ENCODE results near the gene XPR1.

The XPR1 gene

DNA sequence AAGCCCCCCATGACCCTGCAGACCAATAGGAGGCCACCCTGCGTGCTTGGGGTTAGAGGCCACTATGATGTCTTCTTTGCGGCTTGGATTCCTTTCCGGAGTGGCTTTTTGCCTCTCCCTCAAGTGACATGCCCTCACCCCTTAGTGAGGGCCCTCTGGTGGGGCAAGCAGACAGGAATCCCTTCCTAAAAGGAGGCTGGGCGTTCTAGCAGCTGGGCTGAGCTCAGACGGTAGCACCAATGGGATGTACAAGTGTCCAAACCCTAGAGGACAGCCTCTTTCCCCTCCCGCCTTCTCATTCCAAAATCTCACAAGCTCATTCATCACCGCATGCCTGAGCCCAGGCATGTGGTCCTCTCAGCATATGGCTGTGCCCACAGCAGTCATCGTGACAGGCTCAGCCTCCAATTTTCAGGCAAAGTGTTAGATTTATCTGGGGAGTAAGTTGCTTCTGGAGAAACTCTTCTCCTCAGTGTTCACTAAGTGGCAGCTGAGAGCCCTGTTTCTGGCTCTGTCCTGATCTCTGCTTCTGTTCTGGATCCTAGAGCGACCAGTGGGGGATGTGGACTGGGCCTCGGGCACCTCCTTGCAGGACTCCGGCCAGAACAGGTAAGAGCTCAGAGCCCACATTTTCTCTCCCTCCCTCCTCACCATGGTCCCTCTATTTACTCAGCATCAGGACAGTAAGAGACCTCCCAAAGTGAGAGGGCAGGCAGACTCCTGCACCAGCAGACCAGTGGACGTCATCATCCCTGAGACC lies 285.7 kb downstream of the XPR1 start:
- Histone ChIP-seq H3K27me3 (ENCODE audit: control insufficient read depth, insufficient read depth, low read length) (peaks cover 25% of the 10 kb centered on the region), H3K4me1 (ENCODE audit: control insufficient read depth, insufficient read depth, low read length) (peaks cover 4% of the 10 kb centered on the region)

DNA sequence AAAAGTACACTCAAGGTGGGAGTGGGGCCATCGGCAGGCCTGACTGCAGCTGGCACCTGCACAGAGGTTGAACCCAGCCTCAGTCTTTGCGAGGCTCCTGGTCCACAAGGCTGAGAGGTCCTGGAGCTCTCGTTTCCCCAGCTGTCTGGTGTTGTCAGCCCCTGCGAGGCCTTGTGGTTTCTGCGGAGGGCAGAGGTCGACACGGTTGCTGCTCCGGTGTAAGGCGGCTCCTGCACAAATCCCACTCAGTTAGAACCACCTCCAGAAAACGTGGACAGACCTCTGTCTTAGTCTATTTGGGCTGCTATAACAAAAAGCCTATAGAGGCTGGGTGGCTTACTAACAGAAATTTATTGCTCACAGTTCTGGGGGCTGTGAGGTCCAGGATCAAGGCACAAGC lies 286.7 kb downstream of the XPR1 start:
- Histone ChIP-seq H3K4me3 (ENCODE audit: low read depth, low read length) (no peak overlapping the region), H3K9ac (ENCODE audit: low read depth, low read length) (no peak overlapping the region), H3K9me3 (ENCODE audit: control insufficient read depth, insufficient read depth, low read length) (no peaks in the 10 kb centered on the region), H3K27me3 (ENCODE audit: control insufficient read depth, insufficient read depth, low read length) (peaks cover 19% of the 10 kb centered on the region), H3K36me3 (ENCODE audit: control insufficient read depth, insufficient read depth, low read length) (no peaks in the 10 kb centered on the region), H3K4me1 (ENCODE audit: control insufficient read depth, insufficient read depth, low read length) (peaks cover 12% of the 10 kb centered on the region)

More for the DNA sequence above, 285.7 kb downstream of the XPR1 start:
- Histone ChIP-seq H3K4me3 (ENCODE audit: low read depth, low read length) (no peak overlapping the region), H3K36me3 (ENCODE audit: control insufficient read depth, insufficient read depth, low read length) (no peaks in the 10 kb centered on the region), H3K9me3 (ENCODE audit: control insufficient read depth, insufficient read depth, low read length) (no peaks in the 10 kb centered on the region), H3K9ac (ENCODE audit: low read depth, low read length) (no peak overlapping the region)

DNA sequence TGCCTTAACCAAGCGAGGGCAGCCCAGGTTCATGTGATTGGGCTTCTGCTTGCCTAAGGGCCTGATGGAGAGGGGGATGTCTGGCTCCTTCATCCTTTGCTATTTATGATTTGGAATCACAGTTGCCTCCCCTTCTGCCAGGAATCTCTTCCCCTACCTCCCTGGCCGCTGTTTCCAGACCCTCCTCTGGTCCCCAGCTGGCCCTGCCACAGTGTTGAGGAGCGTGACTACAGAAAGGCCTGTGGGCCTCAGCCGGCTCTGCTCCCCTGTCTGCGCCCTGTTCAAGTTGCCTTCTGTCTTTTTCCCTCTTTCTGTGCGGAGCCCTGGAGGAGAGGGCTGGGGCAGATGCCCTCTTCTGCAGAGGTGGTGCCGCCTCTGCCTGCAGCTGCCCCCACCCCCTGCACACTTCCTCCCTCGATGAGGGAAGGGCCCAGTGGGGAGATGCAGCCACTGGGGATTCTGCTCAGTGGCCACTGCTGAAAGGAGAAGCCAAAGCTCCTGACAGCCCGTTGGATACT lies 287.4 kb downstream of the XPR1 start:
- no peaks in the 10 kb centered on the region for H3K9me3 ChIP-seq (ENCODE audit: control insufficient read depth, insufficient read depth, low read length)
- H3K4me1 ChIP-seq (ENCODE audit: control insufficient read depth, insufficient read depth, low read length): peaks cover 17% of the 10 kb centered on the region
- no peak overlapping the region for H3K9ac ChIP-seq (ENCODE audit: low read depth, low read length)
- peaks cover 12% of the 10 kb centered on the region for H3K27me3 ChIP-seq (ENCODE audit: control insufficient read depth, insufficient read depth, low read length)
- no peak overlapping the region for H3K4me3 ChIP-seq (ENCODE audit: low read depth, low read length)
- no peaks in the 10 kb centered on the region for H3K36me3 ChIP-seq (ENCODE audit: control insufficient read depth, insufficient read depth, low read length)

DNA sequence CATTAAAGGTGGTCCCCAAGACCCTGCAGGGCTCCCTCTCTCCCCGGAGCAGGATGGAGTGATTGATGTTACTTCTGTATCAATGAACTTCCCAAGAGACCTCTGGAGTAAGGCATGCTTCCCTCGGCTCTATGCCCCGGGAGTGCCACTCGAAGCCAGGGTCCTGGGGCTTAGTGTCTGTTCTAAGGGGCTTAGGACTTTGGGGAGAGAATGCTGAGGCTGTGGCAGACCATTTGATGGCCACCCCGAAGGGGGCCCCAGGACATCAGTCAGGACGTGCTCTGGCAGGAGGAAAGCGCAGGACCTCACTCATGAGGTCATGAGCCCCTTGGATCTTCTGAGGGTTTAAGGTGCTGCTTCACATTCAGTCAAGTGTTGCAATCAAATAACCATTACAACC lies 288.4 kb downstream of the XPR1 start:
- H3K4me1 ChIP-seq (ENCODE audit: control insufficient read depth, insufficient read depth, low read length): peaks cover 17% of the 10 kb centered on the region
- H3K27me3 ChIP-seq (ENCODE audit: control insufficient read depth, insufficient read depth, low read length): peaks cover 10% of the 10 kb centered on the region

DNA sequence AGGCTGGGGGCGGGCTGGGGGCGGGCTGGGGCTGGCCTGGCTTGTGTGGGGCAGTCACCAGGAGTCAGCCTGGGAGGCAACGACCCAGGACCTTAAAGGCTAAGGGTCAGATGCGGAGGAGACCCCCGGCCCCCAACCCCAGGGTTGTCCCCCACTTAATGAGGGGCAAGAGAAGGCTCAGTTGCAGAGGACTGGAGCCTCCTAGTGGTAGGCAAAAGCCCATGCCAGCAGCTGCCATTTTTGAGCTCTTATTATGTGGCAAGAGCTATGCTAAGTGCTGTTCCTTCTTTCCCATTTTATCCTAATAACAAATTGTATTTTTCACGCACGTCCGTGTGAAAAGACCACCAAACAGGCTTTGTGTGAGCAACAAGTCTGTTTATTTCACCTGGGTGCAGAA lies 288.9 kb downstream of the XPR1 start:
- Histone ChIP-seq H3K9ac (ENCODE audit: low read depth, low read length) (no peak overlapping the region), H3K36me3 (ENCODE audit: control insufficient read depth, insufficient read depth, low read length) (no peaks in the 10 kb centered on the region), H3K4me1 (ENCODE audit: control insufficient read depth, insufficient read depth, low read length) (peaks cover 17% of the 10 kb centered on the region)

More for the DNA sequence above, 288.4 kb downstream of the XPR1 start:
- Histone ChIP-seq H3K36me3 (ENCODE audit: control insufficient read depth, insufficient read depth, low read length) (no peaks in the 10 kb centered on the region), H3K4me3 (ENCODE audit: low read depth, low read length) (no peak overlapping the region), H3K9ac (ENCODE audit: low read depth, low read length) (no peak overlapping the region), H3K9me3 (ENCODE audit: control insufficient read depth, insufficient read depth, low read length) (no peaks in the 10 kb centered on the region)

DNA sequence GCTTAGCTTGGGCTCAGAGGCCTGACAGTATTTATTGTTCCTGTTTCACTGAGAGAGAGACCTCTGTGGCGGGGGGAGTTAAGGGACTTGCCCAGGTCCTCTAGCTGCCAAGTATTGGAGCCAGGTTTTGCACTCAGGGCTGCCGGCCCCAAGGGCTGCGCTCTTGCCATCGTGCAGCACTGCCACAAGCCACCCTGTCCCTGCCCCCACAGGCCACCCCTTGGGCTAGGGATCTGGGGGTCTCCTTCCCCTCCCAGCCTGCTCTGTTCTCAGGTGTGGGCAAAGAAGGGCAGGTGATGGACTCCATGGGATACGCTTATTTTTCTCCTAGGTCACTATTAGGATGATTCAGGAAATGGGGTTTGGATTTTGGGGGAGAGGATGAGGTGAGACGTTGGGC lies 289.6 kb downstream of the XPR1 start:
- no peaks in the 10 kb centered on the region for H3K9me3 ChIP-seq (ENCODE audit: control insufficient read depth, insufficient read depth, low read length)
- H3K4me1 ChIP-seq (ENCODE audit: control insufficient read depth, insufficient read depth, low read length): peaks cover 17% of the 10 kb centered on the region
- H3K9ac ChIP-seq (ENCODE audit: low read depth, low read length): no peak overlapping the region
- peaks cover 10% of the 10 kb centered on the region for H3K27me3 ChIP-seq (ENCODE audit: control insufficient read depth, insufficient read depth, low read length)
- H3K4me3 ChIP-seq (ENCODE audit: low read depth, low read length): no peak overlapping the region
- H3K36me3 ChIP-seq (ENCODE audit: control insufficient read depth, insufficient read depth, low read length): no peaks in the 10 kb centered on the region

More for the DNA sequence above, 288.9 kb downstream of the XPR1 start:
- Histone ChIP-seq H3K4me3 (ENCODE audit: low read depth, low read length) (no peak overlapping the region), H3K27me3 (ENCODE audit: control insufficient read depth, insufficient read depth, low read length) (peaks cover 10% of the 10 kb centered on the region), H3K9me3 (ENCODE audit: control insufficient read depth, insufficient read depth, low read length) (no peaks in the 10 kb centered on the region)

DNA sequence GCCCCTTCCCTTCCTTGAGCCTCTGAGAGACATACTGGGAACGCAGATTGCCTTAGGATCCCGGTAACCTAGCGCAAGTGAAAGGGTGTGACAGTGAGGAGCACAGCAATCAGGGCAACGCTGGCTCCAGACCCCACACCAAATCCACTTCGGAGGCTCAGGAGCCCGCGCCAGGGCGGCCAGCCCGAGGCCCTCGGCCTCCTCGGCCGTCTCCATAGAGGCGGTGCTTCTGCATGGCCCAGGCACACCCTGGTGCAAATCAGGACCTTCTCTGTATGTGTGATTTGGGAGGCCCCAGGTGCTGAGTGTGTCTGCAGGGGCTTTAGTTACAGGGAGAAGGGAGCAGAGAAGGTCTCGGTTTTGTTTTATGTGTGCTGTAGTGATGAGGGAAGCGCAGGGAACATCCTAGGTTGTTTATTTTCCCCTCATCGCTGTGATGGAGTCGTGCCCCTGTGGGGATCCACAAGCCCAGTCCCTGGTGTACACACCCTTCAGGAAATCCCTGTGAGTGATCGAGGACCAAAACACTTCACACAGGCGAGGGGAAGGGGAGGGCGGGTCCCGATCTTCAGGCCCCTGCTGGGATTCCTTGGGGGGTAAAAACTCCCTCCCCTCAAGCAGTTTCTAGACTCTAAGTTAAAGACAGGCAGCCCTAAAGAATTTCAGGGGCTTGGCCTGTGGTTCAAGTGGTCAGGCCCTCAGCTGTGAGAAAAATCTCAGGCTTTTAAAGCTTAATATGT lies 290.2 kb downstream of the XPR1 start:
- Histone ChIP-seq H3K27me3 (ENCODE audit: control insufficient read depth, insufficient read depth, low read length) (peaks cover 10% of the 10 kb centered on the region), H3K4me1 (ENCODE audit: control insufficient read depth, insufficient read depth, low read length) (peaks cover 17% of the 10 kb centered on the region), H3K9ac (ENCODE audit: low read depth, low read length) (no peak overlapping the region), H3K4me3 (ENCODE audit: low read depth, low read length) (no peak overlapping the region), H3K9me3 (ENCODE audit: control insufficient read depth, insufficient read depth, low read length) (no peaks in the 10 kb centered on the region), H3K36me3 (ENCODE audit: control insufficient read depth, insufficient read depth, low read length) (no peaks in the 10 kb centered on the region)

DNA sequence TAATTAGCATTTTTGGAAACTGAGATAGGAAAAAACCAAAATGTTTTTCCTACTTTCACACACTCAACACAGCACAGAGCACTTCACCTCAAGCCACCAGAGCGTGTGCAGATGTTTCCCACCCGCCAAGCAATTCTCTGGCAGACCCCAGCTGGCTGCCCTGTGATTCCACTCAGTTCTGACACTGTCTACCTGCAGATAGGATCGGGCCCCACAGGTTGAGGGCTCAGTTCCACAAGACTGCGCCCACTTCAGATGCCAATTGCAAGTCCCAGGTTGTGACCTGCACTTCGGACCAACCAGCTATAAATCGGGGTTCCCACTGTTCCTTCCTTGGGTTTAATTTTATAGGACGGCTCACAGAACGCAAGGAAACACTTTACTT lies 290.8 kb downstream of the XPR1 start:
- H3K36me3 ChIP-seq (ENCODE audit: control insufficient read depth, insufficient read depth, low read length): no peaks in the 10 kb centered on the region
- H3K27me3 ChIP-seq (ENCODE audit: control insufficient read depth, insufficient read depth, low read length): peaks cover 10% of the 10 kb centered on the region
- H3K4me3 ChIP-seq (ENCODE audit: low read depth, low read length): peak overlapping the region; percentile 24
- H3K9me3 ChIP-seq (ENCODE audit: control insufficient read depth, insufficient read depth, low read length): no peaks in the 10 kb centered on the region
- H3K4me1 ChIP-seq (ENCODE audit: control insufficient read depth, insufficient read depth, low read length): peaks cover 17% of the 10 kb centered on the region
- no peak overlapping the region for H3K9ac ChIP-seq (ENCODE audit: low read depth, low read length)

DNA sequence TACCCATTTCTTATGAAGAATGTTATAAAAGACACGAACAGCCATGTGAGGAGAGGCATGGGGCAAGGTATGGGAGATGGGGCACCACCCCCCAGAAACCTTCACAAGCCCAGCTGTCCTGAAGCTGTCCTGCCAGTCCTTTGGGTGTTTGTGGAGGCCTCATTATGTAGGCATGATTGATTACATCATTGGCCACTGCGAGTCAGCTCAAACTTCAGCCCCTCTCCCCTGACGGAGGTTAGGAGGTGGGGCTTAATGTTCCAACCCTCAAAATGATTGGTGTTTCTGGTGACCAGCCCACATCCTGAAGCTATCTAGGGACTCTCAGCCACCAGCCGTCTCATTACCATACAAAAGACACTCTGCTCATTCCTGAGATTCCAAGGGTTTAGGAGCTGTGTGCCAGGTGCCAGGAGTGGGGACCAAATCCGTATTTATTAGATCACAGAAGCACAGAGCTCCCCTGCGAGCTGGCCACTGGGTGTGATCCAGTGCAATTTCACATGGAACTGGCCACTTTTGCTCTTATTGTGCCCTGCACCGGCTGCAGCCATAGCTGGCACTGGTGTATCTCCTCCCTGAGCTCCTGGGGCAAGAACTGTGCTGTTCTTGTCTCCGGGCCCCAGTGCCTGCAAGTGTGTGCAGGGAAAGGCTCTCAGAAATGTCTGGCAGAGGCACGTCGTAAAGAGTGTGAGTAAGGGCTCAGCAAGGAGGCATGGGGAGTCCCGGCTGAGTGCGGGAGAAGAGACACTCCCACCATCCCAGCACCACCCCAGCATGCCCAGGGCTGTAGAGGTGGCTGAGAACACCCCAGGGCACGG lies 291.4 kb downstream of the XPR1 start:
- Histone ChIP-seq H3K36me3 (ENCODE audit: control insufficient read depth, insufficient read depth, low read length) (no peaks in the 10 kb centered on the region), H3K27me3 (ENCODE audit: control insufficient read depth, insufficient read depth, low read length) (peaks cover 10% of the 10 kb centered on the region), H3K4me1 (ENCODE audit: control insufficient read depth, insufficient read depth, low read length) (peaks cover 17% of the 10 kb centered on the region), H3K4me3 (ENCODE audit: low read depth, low read length) (peak overlapping the region; percentile 49), H3K9me3 (ENCODE audit: control insufficient read depth, insufficient read depth, low read length) (no peaks in the 10 kb centered on the region), H3K9ac (ENCODE audit: low read depth, low read length) (no peak overlapping the region)

DNA sequence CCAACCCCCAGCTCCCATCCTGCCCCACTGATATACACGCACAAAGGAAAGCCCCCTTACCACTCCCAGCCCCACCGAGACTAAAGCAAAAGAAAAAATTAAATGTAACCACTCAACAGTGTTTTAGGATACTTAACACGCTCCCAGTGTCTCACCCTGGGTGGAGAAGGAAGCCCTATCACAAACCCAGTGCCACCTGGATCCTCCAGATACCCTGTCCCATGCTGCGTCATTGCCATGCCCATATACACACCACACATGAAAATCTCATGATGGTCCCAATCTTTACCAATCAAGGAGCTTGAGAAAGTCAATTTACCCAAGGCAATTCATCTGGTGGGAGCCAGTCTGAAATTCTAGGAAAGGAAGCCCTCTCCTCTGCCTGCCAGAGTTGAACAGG lies 292.1 kb downstream of the XPR1 start:
- Histone ChIP-seq H3K9ac (ENCODE audit: low read depth, low read length) (no peak overlapping the region), H3K36me3 (ENCODE audit: control insufficient read depth, insufficient read depth, low read length) (no peaks in the 10 kb centered on the region), H3K9me3 (ENCODE audit: control insufficient read depth, insufficient read depth, low read length) (no peaks in the 10 kb centered on the region), H3K4me1 (ENCODE audit: control insufficient read depth, insufficient read depth, low read length) (peaks cover 17% of the 10 kb centered on the region), H3K27me3 (ENCODE audit: control insufficient read depth, insufficient read depth, low read length) (peaks cover 10% of the 10 kb centered on the region), H3K4me3 (ENCODE audit: low read depth, low read length) (peak overlapping the region; percentile 49)

DNA sequence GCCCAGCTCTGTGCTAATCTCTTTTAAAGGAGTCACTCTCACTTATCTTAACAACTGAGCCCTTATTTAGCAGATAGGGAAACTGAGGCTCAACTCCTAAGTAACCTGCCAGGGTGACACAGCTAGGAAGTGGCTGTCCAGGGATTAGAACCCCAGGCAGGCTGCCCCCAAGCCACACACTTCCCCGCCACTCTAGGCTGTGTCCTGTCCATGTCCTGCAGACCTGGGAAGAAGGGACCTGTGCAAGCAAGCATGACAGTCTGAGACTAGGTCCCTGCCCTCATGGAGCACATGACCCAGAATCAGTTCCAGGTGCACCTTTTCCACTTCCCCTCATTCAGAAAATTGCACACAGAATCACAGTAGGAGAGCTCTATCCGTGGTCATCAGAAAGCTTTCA lies 293.1 kb downstream of the XPR1 start:
- Histone ChIP-seq H3K27me3 (ENCODE audit: control insufficient read depth, insufficient read depth, low read length) (peaks cover 10% of the 10 kb centered on the region), H3K9me3 (ENCODE audit: control insufficient read depth, insufficient read depth, low read length) (no peaks in the 10 kb centered on the region), H3K4me1 (ENCODE audit: control insufficient read depth, insufficient read depth, low read length) (peaks cover 17% of the 10 kb centered on the region), H3K9ac (ENCODE audit: low read depth, low read length) (no peak overlapping the region), H3K4me3 (ENCODE audit: low read depth, low read length) (no peak overlapping the region), H3K36me3 (ENCODE audit: control insufficient read depth, insufficient read depth, low read length) (no peaks in the 10 kb centered on the region)

Measured in iPS-15b (cell line).